NT2/D1 (cell line): ENCODE measurements around the gene TIGD7.

Experiments
- SUZ12 ChIP-seq: IDR thresholded peaks from 2 replicates; pipeline ENCODE4 v1.6.1; 2011; ENCODE audit not compliant: insufficient read length, insufficient read depth; ENCODE audit errors: extremely low read depth
- YY1 ChIP-seq: IDR thresholded peaks from 2 replicates; pipeline ENCODE4 v1.6.1; 2011; ENCODE audit not compliant: insufficient read length, insufficient read depth
- ZNF274 ChIP-seq: IDR thresholded peaks from 2 replicates; pipeline ENCODE4 v1.6.1; 2011; ENCODE audit warnings: mild to moderate bottlenecking, low read depth, low read length

GRCh38 chr16:3304370-3304769 lies 860 bp downstream of the TIGD7 start:
- TF ChIP-seq ZNF274 (no peak), YY1 (no peak), SUZ12 (no peak)
